ENCODE results near the gene CCL26. TPM values are rescaled to one million over a fixed set of nuclear protein-coding genes. Genes with fewer than 3 reads are reported as not detected.

The CCL26 gene
- total and polyA plus RNA-seq, 10 of the 15 experiments (the other 5 are each of a cell fraction or from before 2014, with no cell fraction given), result not detected

- BruUV-seq (replicated peaks), result no TSS peak
- no peaks in the 10 kb centered on the region for H3K36me3 ChIP-seq (ENCODE audit: control insufficient read depth in 2 of 2, insufficient read depth in 2 of 2, low read length in 1 of 2)
- no peaks in the 10 kb centered on the region for H3K79me2 ChIP-seq (ENCODE audit: control insufficient read depth, insufficient read depth, low read length)
- ATAC-seq, result no peak
- 43% methylated on average over 2 of the region's 2 CpGs for WGBS (ENCODE audit: insufficient coverage, insufficient replicate concordance, low lambda C conversion rate, missing lambda C conversion rate)
- no peak for DNase-seq (ENCODE audit: low read depth, low spot score)
- intact Hi-C loops (cut with micrococcal nuclease; ENCODE audit: unreplicated experiment) (no loop called here), in situ Hi-C loops (cut with MboI) (no loop called here)
- H3K4me3 ChIP-seq, result no peak overlapping the region
- POLR2A ChIA-PET, result interaction anchor here (0.6 kb wide), 1 partner anchor 379 kb away, joined by 3 read pairs; no protein-coding TSS in a partner anchor
- H3K4me2 ChIP-seq (ENCODE audit: control insufficient read depth, insufficient read depth), result no peak overlapping the region
- H4K20me1 ChIP-seq (ENCODE audit: control insufficient read depth, insufficient read depth), result no peaks in the 10 kb centered on the region
- no peaks in the 10 kb centered on the region; a peak in 1 of 4 replicates for H3K27me3 ChIP-seq (replicated peaks in 1 of 2; ENCODE audit: control insufficient read depth in 2 of 2, insufficient read depth in 2 of 2, low read length in 1 of 2)
- no peak overlapping the region for H3K27ac ChIP-seq (ENCODE audit: control insufficient read depth, insufficient read depth)
- H3K4me1 ChIP-seq (ENCODE audit: control insufficient read depth, insufficient read depth, low read length), result no peaks in the 10 kb centered on the region
- no peaks in the 10 kb centered on the region for H3K9me3 ChIP-seq (replicated peaks; ENCODE audit: control insufficient read depth, insufficient read depth, low read length)
- RAD21 ChIA-PET (ENCODE audit: unreplicated experiment), result no interaction called here
- FAIRE-seq, result no peak
- SMC1A ChIA-PET (ENCODE audit: uncharacterized antibody, unreplicated experiment), result no interaction called here
- no peak overlapping the region for H3K9ac ChIP-seq (ENCODE audit: control insufficient read depth, insufficient read depth, low read length)
- CTCF ChIA-PET, result no interaction called here
- no peak overlapping the region for H2AFZ ChIP-seq (ENCODE audit: control insufficient read depth, low read depth, low read length)
- TF ChIP-seq, protein P1, sequence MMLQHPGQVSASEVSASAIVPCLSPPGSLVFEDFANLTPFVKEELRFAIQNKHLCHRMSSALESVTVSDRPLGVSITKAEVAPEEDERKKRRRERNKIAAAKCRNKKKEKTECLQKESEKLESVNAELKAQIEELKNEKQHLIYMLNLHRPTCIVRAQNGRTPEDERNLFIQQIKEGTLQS (IDR thresholded peaks at IDR 0.05; ENCODE audit: borderline replicate concordance, extremely low read depth, low read depth, low read length), result no peak
- TF ChIP-seq USF2 (IDR thresholded peaks at IDR 0.05; ENCODE audit: borderline replicate concordance, low read depth, low read length) (no peak), FOS (IDR thresholded peaks at IDR 0.05; ENCODE audit: borderline replicate concordance, extremely low read depth, insufficient read length) (no peak), HDAC2 (IDR thresholded peaks at IDR 0.05) (no peak), BMI1 (IDR thresholded peaks at IDR 0.05; ENCODE audit: borderline replicate concordance) (no peak), ASH2L (IDR thresholded peaks at IDR 0.05; ENCODE audit: borderline replicate concordance, low read depth) (no peak)
- TF ChIP-seq, protein P2, sequence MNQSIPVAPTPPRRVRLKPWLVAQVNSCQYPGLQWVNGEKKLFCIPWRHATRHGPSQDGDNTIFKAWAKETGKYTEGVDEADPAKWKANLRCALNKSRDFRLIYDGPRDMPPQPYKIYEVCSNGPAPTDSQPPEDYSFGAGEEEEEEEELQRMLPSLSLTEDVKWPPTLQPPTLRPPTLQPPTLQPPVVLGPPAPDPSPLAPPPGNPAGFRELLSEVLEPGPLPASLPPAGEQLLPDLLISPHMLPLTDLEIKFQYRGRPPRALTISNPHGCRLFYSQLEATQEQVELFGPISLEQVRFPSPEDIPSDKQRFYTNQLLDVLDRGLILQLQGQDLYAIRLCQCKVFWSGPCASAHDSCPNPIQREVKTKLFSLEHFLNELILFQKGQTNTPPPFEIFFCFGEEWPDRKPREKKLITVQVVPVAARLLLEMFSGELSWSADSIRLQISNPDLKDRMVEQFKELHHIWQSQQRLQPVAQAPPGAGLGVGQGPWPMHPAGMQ (IDR thresholded peaks at IDR 0.05; ENCODE audit: borderline replicate concordance), result no peak
- TF ChIP-seq, protein P3, sequence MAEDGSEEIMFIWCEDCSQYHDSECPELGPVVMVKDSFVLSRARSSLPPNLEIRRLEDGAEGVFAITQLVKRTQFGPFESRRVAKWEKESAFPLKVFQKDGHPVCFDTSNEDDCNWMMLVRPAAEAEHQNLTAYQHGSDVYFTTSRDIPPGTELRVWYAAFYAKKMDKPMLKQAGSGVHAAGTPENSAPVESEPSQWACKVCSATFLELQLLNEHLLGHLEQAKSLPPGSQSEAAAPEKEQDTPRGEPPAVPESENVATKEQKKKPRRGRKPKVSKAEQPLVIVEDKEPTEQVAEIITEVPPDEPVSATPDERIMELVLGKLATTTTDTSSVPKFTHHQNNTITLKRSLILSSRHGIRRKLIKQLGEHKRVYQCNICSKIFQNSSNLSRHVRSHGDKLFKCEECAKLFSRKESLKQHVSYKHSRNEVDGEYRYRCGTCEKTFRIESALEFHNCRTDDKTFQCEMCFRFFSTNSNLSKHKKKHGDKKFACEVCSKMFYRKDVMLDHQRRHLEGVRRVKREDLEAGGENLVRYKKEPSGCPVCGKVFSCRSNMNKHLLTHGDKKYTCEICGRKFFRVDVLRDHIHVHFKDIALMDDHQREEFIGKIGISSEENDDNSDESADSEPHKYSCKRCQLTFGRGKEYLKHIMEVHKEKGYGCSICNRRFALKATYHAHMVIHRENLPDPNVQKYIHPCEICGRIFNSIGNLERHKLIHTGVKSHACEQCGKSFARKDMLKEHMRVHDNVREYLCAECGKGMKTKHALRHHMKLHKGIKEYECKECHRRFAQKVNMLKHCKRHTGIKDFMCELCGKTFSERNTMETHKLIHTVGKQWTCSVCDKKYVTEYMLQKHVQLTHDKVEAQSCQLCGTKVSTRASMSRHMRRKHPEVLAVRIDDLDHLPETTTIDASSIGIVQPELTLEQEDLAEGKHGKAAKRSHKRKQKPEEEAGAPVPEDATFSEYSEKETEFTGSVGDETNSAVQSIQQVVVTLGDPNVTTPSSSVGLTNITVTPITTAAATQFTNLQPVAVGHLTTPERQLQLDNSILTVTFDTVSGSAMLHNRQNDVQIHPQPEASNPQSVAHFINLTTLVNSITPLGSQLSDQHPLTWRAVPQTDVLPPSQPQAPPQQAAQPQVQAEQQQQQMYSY (CRISPR knock-in tag; IDR thresholded peaks at IDR 0.05), result no peak
Observed at GRCh38 chr7:75819711-75820110, 47.7 kb upstream of the CCL26 start.

All from GM12878 (cell line).